Head of caudate nucleus (tissue), 42 donors: ENCODE measurements around the gene DHX30.
A peak's percentile ranks its signal among the peaks of the same experiment; 100 is the strongest.

ENCODE experiments used
- DNase-seq, 42 donors: peaks; one replicate each; pipeline versions ENCODE4 v3.0.0 to v3.0.0-alpha.2; 2020 to 2021; ENCODE audit warnings: mixed read lengths in 7 of 42
- intact Hi-C: fragments of 100-400 bp; cut with DNase I; formaldehyde crosslinking; loops from one replicate; pipeline ENCODE4 v1.15.0; 2022

The DHX30 gene

DNA sequence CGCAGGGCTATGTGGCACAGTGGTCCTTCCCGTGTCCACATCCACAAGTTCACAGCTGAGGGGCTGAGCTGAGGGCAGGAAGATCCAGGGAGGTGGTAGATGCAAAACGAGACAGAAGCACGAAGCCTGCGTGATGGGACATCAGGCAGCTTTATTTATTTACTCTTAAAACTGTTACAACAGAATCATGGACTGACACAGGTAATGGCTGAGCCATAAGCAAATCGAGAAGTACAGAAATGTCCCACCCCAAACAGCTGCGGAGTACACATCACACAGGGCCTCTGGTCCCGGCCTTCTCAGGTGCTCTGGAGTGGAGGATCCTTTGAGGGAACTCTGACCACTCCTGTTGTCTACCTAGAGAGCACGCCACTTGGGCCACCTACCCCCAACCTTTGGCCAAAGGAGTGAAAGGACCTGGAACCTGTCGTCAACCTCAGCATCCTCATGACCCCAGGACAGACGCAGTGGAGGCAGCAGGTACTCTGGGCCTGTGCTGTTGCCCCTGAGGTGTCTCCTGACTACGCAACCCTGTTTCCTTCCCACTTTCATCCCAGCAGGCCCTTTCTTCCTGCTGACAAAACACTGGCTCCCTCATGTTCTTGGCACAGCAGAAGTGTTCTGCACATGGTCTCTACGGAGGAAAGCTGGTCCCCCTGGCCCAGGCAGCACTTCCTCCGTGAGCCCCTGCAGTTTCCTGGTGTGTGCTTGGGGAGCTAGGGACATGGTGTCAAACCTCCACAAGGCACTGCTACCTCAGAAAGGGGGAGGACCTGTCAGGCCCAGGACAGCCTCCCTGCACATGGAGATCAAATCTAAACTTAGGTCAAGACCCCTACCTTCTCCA is 47.8 kb downstream of the DHX30 start:
- DNase-seq, result peak in 1 of 42 donors; percentile 26
- intact Hi-C loops, result no loop called here

DNA sequence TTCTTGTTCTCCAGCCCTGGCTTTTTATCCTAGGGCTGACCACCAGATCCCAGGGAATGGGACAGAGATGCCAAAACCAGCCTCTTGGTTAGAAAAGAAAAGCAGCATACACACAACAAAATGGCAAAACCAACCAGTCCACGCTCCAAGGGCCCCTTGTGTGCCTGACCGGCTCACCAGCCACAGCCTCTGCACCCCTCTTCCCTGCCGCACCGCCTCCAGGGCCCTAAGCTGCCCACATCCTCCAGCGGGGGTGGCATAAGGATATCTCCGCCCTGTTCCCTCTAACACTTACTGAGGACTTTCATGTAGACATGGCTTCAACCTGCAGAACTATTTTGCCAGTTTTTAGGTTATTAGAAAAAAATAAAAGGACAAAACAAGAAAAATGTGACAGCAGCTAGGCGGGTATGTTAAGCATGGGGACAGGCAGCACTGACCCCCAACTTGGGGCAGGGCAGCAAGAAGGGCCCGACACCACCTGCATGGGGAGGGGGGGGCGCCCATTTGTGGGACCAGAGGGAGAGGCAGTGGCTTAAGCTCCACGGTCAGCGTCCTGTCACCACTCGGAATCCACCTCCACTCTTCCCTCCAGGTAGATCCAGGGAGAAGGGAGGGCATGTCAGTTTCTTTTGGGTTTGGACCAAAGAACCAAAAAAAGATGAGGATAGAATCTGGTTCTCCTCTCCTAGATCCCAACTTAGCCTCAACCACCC is 49.1 kb downstream of the DHX30 start:
- intact Hi-C loops, result no loop called here
- DNase-seq, result no peak

DNA sequence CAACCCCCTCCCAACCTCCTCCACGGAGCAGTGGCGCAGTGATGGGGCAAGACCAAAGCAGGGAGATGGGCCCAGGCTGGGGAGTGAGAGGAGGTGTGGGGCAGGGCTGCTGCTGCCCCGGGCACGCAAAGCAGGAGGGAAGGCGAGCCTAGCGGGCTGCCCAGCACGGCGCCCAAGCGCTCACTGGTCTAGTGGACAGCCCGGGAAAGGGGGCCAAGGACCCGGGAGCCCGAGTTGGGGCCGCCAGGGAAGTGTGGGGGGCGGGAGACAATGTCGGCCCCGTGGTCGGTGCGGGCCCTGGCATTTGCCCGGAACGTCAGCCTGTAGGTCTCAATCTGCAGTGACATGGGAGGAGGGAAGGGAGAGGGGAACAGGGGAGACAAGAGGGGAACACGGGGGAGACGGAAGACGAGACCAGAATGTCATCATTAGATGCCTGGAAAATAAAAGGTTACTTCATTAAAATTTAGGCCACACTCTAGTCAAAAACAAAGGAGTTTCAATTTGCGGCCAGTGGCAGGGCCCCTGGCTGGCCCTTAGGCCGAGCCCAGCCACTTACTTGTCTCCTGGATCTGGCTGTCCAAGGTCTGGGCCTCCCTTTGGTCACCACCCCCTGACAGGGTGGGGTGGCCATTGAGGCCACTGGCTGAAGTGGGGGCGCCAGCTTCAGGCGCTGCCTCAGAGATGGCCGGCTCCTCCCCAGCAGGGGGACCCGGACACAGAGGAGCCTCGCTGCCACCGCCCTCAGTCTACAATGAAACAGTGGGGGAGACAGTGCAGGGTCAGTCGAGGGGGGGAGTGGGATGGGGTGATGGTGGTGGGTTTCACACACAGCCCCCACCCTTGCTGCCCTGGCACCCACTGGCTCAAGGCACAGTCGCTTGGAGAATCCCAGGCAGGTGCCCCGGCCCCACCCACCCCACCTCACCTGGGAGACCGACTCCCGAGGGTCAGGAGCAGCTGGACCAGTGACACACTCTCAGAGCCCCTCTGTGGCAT is 50.0 kb downstream of the DHX30 start:
- intact Hi-C loops, result no loop called here
- peak in 18 of 42 donors; percentile 16 to 67 (median 47) for DNase-seq

GRCh38 chr3:47854267-47854666 is 51.3 kb downstream of the DHX30 start:
- DNase-seq, result peak in 1 of 42 donors; percentile 14
- intact Hi-C loops, result no loop called here

GRCh38 chr3:47854720-47855455 is 52.0 kb downstream of the DHX30 start:
- intact Hi-C loops, result no loop called here
- DNase-seq, result peak in 1 of 42 donors; percentile 19

- peak in 1 of 42 donors; percentile 12 for DNase-seq
- intact Hi-C loops, result no loop called here
Observed at GRCh38 chr3:47855461-47856383, 52.8 kb downstream of the DHX30 start.

DNA sequence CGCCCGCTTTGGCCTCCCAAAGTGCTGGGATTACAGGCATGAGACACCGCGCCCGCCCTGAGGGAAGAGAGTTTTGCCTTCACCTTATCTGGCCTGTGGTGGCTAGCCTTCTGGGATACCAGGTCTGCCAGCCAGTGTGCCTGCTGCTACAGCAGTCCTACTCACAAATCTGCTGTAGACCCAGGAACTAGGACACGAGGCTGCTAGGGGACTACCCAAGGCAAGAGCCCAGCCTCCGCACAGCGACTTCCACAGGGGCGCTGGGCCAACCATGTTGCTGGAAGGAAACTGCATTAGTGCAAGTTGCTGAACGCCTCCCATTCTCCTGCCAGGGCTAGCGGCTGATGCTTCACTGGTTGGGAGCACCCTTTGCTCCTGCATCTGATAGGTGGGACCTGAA is 53.7 kb downstream of the DHX30 start:
- DNase-seq, result peak in 22 of 42 donors; percentile 24 to 72 (median 53)
- intact Hi-C loops, result no loop called here

- DNase-seq, result peak in 1 of 42 donors; percentile 7
- intact Hi-C loops, result no loop called here
Observed at GRCh38 chr3:47857151-47857550, 54.2 kb downstream of the DHX30 start.

DNA sequence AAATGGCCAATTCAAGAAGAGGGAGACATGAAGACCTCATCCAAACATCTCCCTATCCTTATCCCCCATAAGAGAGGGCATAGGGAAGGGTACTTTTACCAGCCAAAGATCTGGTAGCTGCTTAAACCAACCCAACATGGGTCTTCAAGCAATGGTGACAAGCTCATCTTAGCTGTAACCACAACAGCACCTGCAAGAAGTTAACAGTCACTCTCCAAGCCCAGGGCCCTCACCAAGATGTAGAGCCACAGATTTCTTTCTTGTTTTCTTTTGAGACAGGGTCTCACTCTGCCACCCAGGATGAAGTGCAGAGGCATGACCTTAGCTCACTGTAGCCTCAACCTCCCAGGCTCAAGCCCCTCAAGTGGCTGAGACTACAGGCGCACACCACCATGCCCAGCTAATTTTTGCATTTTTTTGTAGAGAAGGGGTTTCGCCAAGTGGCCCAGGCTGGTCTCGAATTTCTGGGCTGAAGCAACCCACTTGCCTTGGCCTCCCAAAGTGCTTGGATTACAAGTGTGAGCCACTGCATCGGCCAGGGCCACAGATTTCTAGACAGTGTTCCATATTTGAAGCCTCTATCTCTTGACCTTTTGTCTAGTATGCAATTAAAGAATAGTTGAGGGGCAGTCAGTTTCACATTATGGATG is 57.1 kb downstream of the DHX30 start:
- peak in 2 of 42 donors; percentile 2 to 6 for DNase-seq
- intact Hi-C loops, result no loop called here

DNA sequence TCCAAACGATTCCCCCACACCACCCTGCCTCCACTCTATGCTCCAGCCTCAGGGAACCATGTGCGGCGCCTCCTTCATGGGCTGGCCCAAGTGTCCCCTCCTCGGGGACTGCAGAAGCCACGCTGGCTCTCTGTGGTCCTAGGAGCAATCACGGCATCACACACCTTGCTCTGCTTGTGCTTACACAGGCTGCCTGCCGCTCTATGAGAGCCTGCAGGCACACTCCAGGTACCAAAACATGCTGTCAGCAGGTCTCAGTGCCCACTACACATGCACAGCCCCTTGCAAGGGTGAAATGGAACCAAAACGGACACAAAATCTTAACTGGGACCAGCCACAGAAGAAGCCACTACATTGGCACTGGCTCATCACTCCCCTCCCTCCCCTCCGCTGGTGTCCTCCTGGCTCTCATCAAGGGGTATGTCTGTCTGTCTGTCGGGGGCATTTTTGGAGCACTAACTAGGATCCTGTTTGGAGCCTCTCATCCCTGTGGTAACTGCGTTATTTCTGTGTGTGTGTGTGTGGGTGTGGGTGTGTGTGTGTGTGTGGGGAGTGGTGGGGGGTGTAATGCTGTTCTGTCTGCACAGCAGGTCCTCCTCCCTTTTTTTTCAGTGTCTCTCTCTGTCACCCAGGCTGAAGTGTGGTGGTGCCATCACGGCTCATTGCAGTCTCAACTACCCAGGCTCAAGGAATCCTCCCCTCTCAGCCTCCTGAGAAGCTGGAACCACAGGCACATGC is 60.6 kb downstream of the DHX30 start:
- intact Hi-C loops, result no loop called here
- peak in 2 of 42 donors; percentile 18 to 41 for DNase-seq

DNA sequence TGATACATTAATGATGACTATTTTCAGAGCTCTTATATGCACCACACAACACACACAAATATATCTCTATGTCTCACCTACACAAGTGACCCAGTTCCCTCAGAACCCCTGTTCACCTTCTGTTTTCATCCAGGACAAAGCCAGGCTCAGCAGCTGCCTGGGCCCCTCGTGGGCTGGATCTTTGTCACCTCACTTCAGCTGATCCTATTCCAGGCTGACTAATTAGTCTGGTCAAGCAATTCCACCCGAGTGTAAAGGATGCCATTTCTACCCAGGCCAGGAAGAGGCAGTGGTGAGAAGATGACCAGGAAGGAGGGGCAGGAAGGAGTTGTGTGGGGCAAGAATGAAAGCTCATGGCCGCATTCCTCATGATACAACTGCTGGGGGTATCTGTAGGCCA is 62.3 kb downstream of the DHX30 start:
- no peak for DNase-seq
- intact Hi-C loops, result no loop called here

- intact Hi-C loops, result no loop called here
- peak in 1 of 42 donors; percentile 2 for DNase-seq
Observed at GRCh38 chr3:47867451-47868044, 64.6 kb downstream of the DHX30 start.

GRCh38 chr3:47868306-47868705 is 65.4 kb downstream of the DHX30 start:
- no peak for DNase-seq
- intact Hi-C loops, result no loop called here

DNA sequence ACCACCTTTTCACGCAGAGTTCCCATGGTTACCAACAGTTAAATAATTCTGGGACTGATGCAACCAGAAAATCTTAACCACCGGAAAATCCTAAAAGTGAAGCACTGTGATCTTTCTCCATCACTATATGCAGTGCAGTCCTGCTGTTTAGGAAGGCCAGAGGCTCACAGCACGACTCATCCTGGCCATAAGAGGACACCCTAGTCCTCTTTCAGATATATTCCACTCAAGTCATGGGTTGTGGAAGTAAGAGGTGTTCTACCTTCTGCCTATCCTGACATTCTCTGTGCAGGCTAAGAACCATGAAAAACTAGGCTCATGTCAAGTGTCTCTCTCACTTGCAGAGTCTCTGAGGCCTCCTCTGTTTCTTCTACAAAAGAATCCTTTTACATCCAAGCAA is 67.2 kb downstream of the DHX30 start:
- intact Hi-C loops, result no loop called here
- no peak for DNase-seq

DNA sequence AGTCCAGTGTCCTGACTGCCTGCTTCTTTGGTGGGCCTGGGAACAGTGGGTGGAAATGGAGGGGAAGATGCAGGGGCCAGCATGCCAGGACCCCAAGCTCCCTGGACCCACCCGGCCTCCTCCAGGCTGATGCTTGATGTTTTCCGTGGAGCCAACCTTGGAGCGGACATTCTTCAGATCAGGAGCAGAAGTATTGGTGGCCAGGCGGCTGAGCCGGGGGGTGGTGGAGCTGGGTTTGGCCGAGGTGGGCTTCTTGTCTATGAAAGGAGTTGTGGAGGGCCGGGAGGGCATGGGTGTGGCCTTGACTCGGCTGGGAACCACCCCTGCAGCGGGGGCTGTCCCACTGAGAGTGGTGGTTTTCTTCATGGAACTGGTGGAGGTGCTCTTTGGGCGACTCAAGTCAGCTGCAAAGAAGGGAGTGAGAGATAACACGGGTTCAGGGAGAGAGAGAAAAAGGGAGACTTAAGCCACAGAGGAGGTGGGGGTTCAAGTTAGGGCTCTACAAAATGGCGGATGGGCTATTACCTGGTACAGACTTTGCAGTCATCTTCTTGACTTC is 67.8 kb downstream of the DHX30 start:
- no peak for DNase-seq
- intact Hi-C loops, result no loop called here

DNA sequence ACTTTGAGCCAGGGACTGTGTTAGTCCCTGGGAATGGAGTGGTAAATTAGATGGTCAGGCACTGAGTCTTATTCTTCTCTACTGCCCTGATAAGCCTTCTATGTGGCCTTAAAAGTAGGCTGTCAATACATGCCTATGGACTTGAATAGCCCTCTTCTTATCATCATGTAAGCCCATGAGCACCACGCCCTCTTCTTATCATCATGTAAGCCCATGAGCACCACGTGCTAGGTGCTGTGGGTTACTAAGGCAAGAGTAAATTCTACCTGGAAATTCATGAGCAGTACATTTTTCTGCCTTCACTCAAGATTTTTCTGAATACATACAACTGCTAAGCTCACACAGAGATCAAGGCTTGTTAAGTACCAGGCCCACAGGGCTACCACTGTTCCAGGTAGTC is 68.5 kb downstream of the DHX30 start:
- DNase-seq, result no peak
- intact Hi-C loops, result no loop called here
